Measurements from ENCODE around the gene ZGPAT. TPM values are rescaled to one million over a fixed set of nuclear protein-coding genes. Genes with fewer than 3 reads are reported as not detected.
"Not testable (repeated sequence)": the region's sequence is repeated elsewhere in the genome, so short reads cannot be mapped to it uniquely, and the experiment has no call there.

The ZGPAT gene
- polyA plus RNA-seq, 1 donor from 2014 or later: 60.8 TPM

DNA sequence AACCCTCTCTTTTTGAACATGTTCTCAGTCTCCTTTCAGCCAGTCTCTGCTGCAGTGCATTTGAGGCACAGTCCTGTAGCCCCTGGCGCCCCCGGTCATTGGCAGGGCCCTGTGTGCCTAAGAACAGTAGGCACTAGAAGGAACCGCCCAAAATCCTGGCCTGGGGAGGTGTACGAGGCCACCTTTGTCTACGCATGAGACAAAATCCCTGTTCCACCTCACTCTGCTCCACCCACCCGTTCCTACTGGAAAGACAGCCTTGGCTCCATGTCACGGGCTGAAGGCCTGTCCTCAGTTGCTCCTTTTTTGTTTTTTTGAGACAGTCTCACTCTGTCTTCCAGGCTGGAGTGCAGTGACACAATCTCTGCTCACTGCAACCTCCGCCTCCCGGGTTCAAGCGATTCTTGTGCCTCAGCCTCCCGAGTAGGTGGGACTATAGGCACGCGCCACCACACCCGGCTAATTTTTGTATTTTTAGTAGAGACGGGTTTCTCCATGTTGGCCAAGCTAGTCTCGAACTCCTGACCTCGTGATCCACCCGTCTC is 22.4 kb downstream of the ZGPAT start:
- not testable (repeated sequence) for H3K36me3 ChIP-seq (ENCODE audit: insufficient read depth, low read length); H3K9me3 ChIP-seq (ENCODE audit: low read length); H4K20me1 ChIP-seq (ENCODE audit: insufficient read depth); H3K27me3 ChIP-seq (ENCODE audit: insufficient read depth, low read depth, low read length); H3K9me2 ChIP-seq (ENCODE audit: insufficient read depth, low read length); H3K4me3 ChIP-seq (ENCODE audit: low read length); H2AFZ ChIP-seq (ENCODE audit: low read depth, low read length); H3F3A ChIP-seq (ENCODE audit: insufficient read depth, low read length, poor library complexity, severe bottlenecking); H3K4me2 ChIP-seq (ENCODE audit: low read length); H3K9ac ChIP-seq (ENCODE audit: low read length); H3K27ac ChIP-seq (ENCODE audit: low read length); H3K79me2 ChIP-seq (replicated peaks; ENCODE audit: insufficient read depth, low read length)

DNA sequence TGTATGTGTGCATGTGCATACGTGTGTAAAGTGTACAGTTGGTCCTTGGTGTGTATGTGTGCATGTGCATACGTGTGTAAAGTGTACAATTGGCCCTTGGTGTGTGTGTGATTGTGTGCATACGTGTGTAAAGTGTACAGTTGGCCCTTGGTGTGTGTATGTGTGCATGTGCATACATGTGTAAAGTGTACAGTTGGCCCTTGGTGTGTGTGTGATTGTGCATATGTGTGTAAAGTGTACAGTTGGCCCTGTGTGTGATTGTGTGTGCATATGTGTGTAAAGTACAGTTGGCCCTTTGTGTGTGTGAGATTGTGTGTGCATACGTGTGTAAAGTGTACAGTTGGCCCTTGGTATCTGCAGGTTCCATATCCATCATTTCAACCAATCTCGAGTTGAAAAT is 23.6 kb downstream of the ZGPAT start:
- H3K9me2 ChIP-seq (ENCODE audit: insufficient read depth, low read length): no peaks in the 10 kb centered on the region
- H3K36me3 ChIP-seq (ENCODE audit: insufficient read depth, low read length): no peaks in the 10 kb centered on the region
- H4K20me1 ChIP-seq (ENCODE audit: insufficient read depth): no peaks in the 10 kb centered on the region
- H3K4me3 ChIP-seq (ENCODE audit: low read length): no peak overlapping the region
- no peak overlapping the region for H2AFZ ChIP-seq (ENCODE audit: low read depth, low read length)
- H3K9me3 ChIP-seq (ENCODE audit: low read length): no peaks in the 10 kb centered on the region
- no peak overlapping the region for H3K9ac ChIP-seq (ENCODE audit: low read length)
- no peak overlapping the region for H3K27ac ChIP-seq (ENCODE audit: low read length)
- TF ChIP-seq TAF1 (IDR thresholded peaks at IDR 0.05; ENCODE audit: low read depth): no peak
- no peak for TF ChIP-seq MXI1 (conservative IDR thresholded peaks at IDR 0.05; ENCODE audit: poor library complexity, severe bottlenecking)
- TF ChIP-seq EP300 (conservative IDR thresholded peaks at IDR 0.05; ENCODE audit: poor library complexity, severe bottlenecking): no peak
- TF ChIP-seq EZH2 (IDR thresholded peaks at IDR 0.05; ENCODE audit: borderline replicate concordance, insufficient read depth, low read length, poor library complexity, severe bottlenecking): no peak
- TF ChIP-seq POLR2AphosphoS5 (IDR thresholded peaks at IDR 0.05): no peak
- TF ChIP-seq, protein P1, sequence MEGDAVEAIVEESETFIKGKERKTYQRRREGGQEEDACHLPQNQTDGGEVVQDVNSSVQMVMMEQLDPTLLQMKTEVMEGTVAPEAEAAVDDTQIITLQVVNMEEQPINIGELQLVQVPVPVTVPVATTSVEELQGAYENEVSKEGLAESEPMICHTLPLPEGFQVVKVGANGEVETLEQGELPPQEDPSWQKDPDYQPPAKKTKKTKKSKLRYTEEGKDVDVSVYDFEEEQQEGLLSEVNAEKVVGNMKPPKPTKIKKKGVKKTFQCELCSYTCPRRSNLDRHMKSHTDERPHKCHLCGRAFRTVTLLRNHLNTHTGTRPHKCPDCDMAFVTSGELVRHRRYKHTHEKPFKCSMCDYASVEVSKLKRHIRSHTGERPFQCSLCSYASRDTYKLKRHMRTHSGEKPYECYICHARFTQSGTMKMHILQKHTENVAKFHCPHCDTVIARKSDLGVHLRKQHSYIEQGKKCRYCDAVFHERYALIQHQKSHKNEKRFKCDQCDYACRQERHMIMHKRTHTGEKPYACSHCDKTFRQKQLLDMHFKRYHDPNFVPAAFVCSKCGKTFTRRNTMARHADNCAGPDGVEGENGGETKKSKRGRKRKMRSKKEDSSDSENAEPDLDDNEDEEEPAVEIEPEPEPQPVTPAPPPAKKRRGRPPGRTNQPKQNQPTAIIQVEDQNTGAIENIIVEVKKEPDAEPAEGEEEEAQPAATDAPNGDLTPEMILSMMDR (IDR thresholded peaks at IDR 0.05; ENCODE audit: poor library complexity, severe bottlenecking): no peak
- TF ChIP-seq, protein P2, sequence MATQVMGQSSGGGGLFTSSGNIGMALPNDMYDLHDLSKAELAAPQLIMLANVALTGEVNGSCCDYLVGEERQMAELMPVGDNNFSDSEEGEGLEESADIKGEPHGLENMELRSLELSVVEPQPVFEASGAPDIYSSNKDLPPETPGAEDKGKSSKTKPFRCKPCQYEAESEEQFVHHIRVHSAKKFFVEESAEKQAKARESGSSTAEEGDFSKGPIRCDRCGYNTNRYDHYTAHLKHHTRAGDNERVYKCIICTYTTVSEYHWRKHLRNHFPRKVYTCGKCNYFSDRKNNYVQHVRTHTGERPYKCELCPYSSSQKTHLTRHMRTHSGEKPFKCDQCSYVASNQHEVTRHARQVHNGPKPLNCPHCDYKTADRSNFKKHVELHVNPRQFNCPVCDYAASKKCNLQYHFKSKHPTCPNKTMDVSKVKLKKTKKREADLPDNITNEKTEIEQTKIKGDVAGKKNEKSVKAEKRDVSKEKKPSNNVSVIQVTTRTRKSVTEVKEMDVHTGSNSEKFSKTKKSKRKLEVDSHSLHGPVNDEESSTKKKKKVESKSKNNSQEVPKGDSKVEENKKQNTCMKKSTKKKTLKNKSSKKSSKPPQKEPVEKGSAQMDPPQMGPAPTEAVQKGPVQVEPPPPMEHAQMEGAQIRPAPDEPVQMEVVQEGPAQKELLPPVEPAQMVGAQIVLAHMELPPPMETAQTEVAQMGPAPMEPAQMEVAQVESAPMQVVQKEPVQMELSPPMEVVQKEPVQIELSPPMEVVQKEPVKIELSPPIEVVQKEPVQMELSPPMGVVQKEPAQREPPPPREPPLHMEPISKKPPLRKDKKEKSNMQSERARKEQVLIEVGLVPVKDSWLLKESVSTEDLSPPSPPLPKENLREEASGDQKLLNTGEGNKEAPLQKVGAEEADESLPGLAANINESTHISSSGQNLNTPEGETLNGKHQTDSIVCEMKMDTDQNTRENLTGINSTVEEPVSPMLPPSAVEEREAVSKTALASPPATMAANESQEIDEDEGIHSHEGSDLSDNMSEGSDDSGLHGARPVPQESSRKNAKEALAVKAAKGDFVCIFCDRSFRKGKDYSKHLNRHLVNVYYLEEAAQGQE (IDR thresholded peaks at IDR 0.05; ENCODE audit: borderline replicate concordance): no peak
- no peak for TF ChIP-seq RAD21 (conservative IDR thresholded peaks at IDR 0.05)
- no peak for TF ChIP-seq SMC3 (conservative IDR thresholded peaks at IDR 0.05; ENCODE audit: poor library complexity)
- H3K4me2 ChIP-seq (ENCODE audit: low read length): no peak overlapping the region
- H3K27me3 ChIP-seq (ENCODE audit: insufficient read depth, low read depth, low read length): no peaks in the 10 kb centered on the region
- H3K79me2 ChIP-seq (replicated peaks; ENCODE audit: insufficient read depth, low read length): peaks cover 6% of the 10 kb centered on the region
- no peaks in the 10 kb centered on the region for H3F3A ChIP-seq (ENCODE audit: insufficient read depth, low read length, poor library complexity, severe bottlenecking)
